Right lobe of liver (tissue), 6 donors: ENCODE data around the gene UBAP1. TPM values are rescaled to one million over a fixed set of nuclear protein-coding genes. Genes with fewer than 3 reads are reported as not detected.

Experiments used
- ATAC-seq, 4 donors: fragments of 200-7000 bp; cut with Tn5 transposase; one replicate each; pipeline ENCODE4 v1.9.1; 2020; ENCODE audit warnings: mild to moderate bottlenecking in 4 of 4, moderate library complexity in 4 of 4
- DNase-seq, 3 donors: peaks; one replicate each; pipeline ENCODE4 v3.0.0-alpha.2; 2020
- H3K27ac ChIP-seq, 3 donors: fragments of 200-600 bp; one replicate each; pipeline ENCODE4 v1.8.0; 2022
- H3K27me3 ChIP-seq, 2 donors: fragments of 200-600 bp; one replicate each; pipeline ENCODE4 v1.8.0; 2022
- H3K36me3 ChIP-seq, 4 donors: fragments of 200-600 bp; sonication (generic) in 1 of 4; one replicate each; pipeline versions ENCODE4 v1.5.1 to v1.8.0; 2017 to 2022; ENCODE audit warnings: control low read depth in 1 of 4
- H3K4me1 ChIP-seq, 4 donors: fragments of 200-600 bp; sonication (generic) in 1 of 4; one replicate each; pipeline versions ENCODE4 v1.5.1 to v1.8.0; 2017 to 2022; ENCODE audit warnings: control low read depth in 1 of 4
- H3K4me3 ChIP-seq, 3 donors: fragments of 200-600 bp; one replicate each; pipeline ENCODE4 v1.8.0; 2022
- H3K9me3 ChIP-seq, 4 donors: fragments of 200-600 bp; sonication (generic) in 1 of 4; one replicate each; pipeline versions ENCODE4 v1.5.1 to v1.8.0; 2017 to 2022; ENCODE audit warnings: control low read depth in 1 of 4
- POLR2A ChIP-seq: fragments of 450-650 bp; IDR thresholded peaks from one replicate; pipeline ENCODE4 v1.6.1; 2017; ENCODE audit warnings: antibody characterized with exemption, mild to moderate bottlenecking
- WGBS: methylation state at CpG from one replicate; pipeline ENCODE4 v1.1.6; 2018; ENCODE audit warnings: low coverage, low lambda C conversion rate; ENCODE audit not compliant: insufficient coverage; ENCODE audit errors: missing lambda C conversion rate; 5-methylcytosine and 5-hydroxymethylcytosine counted together
- intact Hi-C, 2 donors: fragments of 100-400 bp; cut with DNase I; formaldehyde crosslinking; loops; one replicate each; pipeline versions ENCODE4 v1.11.2 to v1.14.1; 2022
- total RNA-seq, 6 experiments: library from RNA; depleted of rRNA in 2 of 6; stranded (reverse); fragments of >200 nt in 2 of 6; fragmentation: NEBNext Ultra II Directional in 3 of 6; extraction: Animal tissue kit (Norgen Biotek cat#: 25700) in 3 of 6; gene quantifications; one replicate each; pipeline versions ENCODE4 v1.1.0 to v1.2.4, GENCODE V29; 2016 to 2023
- TF ChIP-seq, protein P1 (sequence below), 4 donors: fragments of 200-600 bp in 3 of 4; fragments of 450-650 bp in 1 of 4; IDR thresholded peaks; one replicate each; pipeline versions ENCODE4 v1.5.1 to v1.8.0; 2016 to 2022; ENCODE audit warnings: antibody characterized with exemption in 4 of 4, mild to moderate bottlenecking in 2 of 4
- donor health status: DM: no; HTN: yes; CAD: no.
- donor health status: DM: no; HTN: no; CAD: no.
- donor health status: DM: no; HTN: no; CAD: no.
- donor health status: DM: no; HTN: yes; CAD: no.
- donor health status: DM: no; HTN: yes; CAD: no.

Gene UBAP1
- total RNA-seq, 6 experiments from 2014 or later: 24.3 to 38.1 (median 29.7) TPM

GRCh38 chr9:34254966-34255825 is 76.4 kb downstream of the UBAP1 start:
- ATAC-seq (no peak), DNase-seq (no peak)
- Histone ChIP-seq H3K4me1 (peaks cover 0 to 9% (median 0%) of the 10 kb centered on the region in 4 donors), H3K4me3 (no peak overlapping the region), H3K27ac (no peak overlapping the region), H3K36me3 (peaks cover 0 to 24% (median 15%) of the 10 kb centered on the region in 4 donors), H3K9me3 (no peaks in the 10 kb centered on the region), H3K27me3 (no peaks in the 10 kb centered on the region)
- intact Hi-C loops: no loop called here
- TF ChIP-seq, protein P1, sequence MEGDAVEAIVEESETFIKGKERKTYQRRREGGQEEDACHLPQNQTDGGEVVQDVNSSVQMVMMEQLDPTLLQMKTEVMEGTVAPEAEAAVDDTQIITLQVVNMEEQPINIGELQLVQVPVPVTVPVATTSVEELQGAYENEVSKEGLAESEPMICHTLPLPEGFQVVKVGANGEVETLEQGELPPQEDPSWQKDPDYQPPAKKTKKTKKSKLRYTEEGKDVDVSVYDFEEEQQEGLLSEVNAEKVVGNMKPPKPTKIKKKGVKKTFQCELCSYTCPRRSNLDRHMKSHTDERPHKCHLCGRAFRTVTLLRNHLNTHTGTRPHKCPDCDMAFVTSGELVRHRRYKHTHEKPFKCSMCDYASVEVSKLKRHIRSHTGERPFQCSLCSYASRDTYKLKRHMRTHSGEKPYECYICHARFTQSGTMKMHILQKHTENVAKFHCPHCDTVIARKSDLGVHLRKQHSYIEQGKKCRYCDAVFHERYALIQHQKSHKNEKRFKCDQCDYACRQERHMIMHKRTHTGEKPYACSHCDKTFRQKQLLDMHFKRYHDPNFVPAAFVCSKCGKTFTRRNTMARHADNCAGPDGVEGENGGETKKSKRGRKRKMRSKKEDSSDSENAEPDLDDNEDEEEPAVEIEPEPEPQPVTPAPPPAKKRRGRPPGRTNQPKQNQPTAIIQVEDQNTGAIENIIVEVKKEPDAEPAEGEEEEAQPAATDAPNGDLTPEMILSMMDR (IDR thresholded peaks at IDR 0.05): no peak
- no peak for TF ChIP-seq POLR2A
- WGBS: 100% methylated on average over 1 of the region's 10 CpGs

GRCh38 chr9:34256104-34256503 is 77.3 kb downstream of the UBAP1 start:
- no peak overlapping the region for H3K4me3 ChIP-seq
- H3K36me3 ChIP-seq: peaks cover 0 to 15% (median 7%) of the 10 kb centered on the region in 4 donors
- no CpG with 5 or more reads among the region's 6 CpGs for WGBS
- no peak for TF ChIP-seq POLR2A
- TF ChIP-seq, protein P1 (IDR thresholded peaks at IDR 0.05): peak in 2 of 4 donors; percentile 8 to 14
- DNase-seq (no peak), ATAC-seq (peak in 3 of 4 donors; percentile 16 to 29 (median 21))
- intact Hi-C loops: no loop called here
- H3K4me1 ChIP-seq: peaks cover 0 to 9% (median 0%) of the 10 kb centered on the region in 4 donors
- H3K9me3 ChIP-seq: no peaks in the 10 kb centered on the region
- H3K27ac ChIP-seq: no peak overlapping the region
- H3K27me3 ChIP-seq: no peaks in the 10 kb centered on the region

DNA sequence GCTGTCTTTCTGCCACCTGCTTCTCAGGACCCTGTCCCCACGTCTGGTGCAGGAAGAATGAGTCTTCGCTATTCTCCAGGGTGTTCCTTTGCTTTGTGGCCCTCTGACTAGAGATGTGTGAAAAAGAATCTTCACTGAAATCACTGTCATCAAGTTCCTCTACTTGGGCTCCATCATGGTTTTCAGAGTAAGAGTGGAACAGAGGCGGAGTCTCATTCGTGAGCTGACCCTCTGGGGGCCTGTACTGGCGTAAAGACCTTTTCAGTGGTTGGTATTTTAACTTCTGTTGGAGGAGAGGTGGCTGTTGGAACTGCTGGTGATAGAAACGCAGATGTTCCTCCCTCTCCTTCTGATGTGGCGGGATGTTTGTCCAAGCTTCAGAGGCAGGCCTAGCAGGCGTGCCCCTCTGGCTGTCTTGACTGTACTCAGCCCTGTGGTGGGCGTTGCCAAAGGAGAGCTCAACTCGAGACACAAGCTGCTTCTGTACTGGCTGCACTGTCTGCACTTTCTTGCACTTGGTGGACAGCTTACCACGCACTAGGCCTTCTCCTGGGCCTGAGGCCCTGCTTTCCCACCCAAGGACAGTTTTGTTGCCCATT is 78.2 kb downstream of the UBAP1 start:
- no peak for DNase-seq
- H3K9me3 ChIP-seq: no peaks in the 10 kb centered on the region
- intact Hi-C loops: no loop called here
- H3K27me3 ChIP-seq: no peaks in the 10 kb centered on the region
- TF ChIP-seq POLR2A: no peak
- TF ChIP-seq, protein P1 (IDR thresholded peaks at IDR 0.05): no peak
- no peak overlapping the region for H3K27ac ChIP-seq
- H3K4me1 ChIP-seq: peaks cover 0 to 9% (median 0%) of the 10 kb centered on the region in 4 donors
- peaks cover 0 to 5% (median under 1%) of the 10 kb centered on the region in 4 donors for H3K36me3 ChIP-seq
- H3K4me3 ChIP-seq: no peak overlapping the region
- no peak for ATAC-seq
- 92% methylated on average over 6 of the region's 11 CpGs for WGBS

- Histone ChIP-seq H3K27me3 (no peaks in the 10 kb centered on the region), H3K4me1 (no peaks in the 10 kb centered on the region), H3K9me3 (no peaks in the 10 kb centered on the region), H3K36me3 (no peaks in the 10 kb centered on the region), H3K4me3 (no peak overlapping the region), H3K27ac (no peak overlapping the region)
- intact Hi-C loops: no loop called here
- TF ChIP-seq, protein P1 (IDR thresholded peaks at IDR 0.05): no peak
- TF ChIP-seq POLR2A: no peak
- DNase-seq (no peak), ATAC-seq (no peak)
- 93% methylated on average over 6 of the region's 10 CpGs for WGBS
Measured at GRCh38 chr9:34259315-34259714, 80.5 kb downstream of the UBAP1 start.
